Lower leg skin (tissue), 4 donors: Measurements from ENCODE around the gene ZNF646. TPM values are rescaled to one million over a fixed set of nuclear protein-coding genes. Genes with fewer than 3 reads are reported as not detected.

Experiments used
- DNase-seq, 2 donors: peaks; one replicate each; pipeline ENCODE4 v3.0.0-alpha.2; 2019; ENCODE audit warnings: low spot score in 2 of 2
- H3K4me3 ChIP-seq: fragments of 200-600 bp; sonication (generic); 2 replicates; pipeline ENCODE4 v1.5.1; 2017; ENCODE audit warnings: mild to moderate bottlenecking, low read depth; ENCODE audit not compliant: poor library complexity, severe bottlenecking
- CTCF ChIP-seq, 3 donors: fragments of 450-650 bp; IDR thresholded peaks; one replicate each; pipeline ENCODE4 v1.5.1; 2016; ENCODE audit warnings: antibody characterized with exemption in 3 of 3, mild to moderate bottlenecking in 3 of 3, moderate library complexity in 2 of 3
- POLR2A ChIP-seq, 2 donors: fragments of 450-650 bp; IDR thresholded peaks; one replicate each; pipeline ENCODE4 v1.6.1; 2016 to 2017; ENCODE audit warnings: antibody characterized with exemption in 2 of 2, mild to moderate bottlenecking in 1 of 2, moderate library complexity in 1 of 2
- WGBS, 2 donors: methylation state at CpG; one replicate each; pipeline ENCODE4 v1.1.5; 2018; 5-methylcytosine and 5-hydroxymethylcytosine counted together
- intact Hi-C: fragments of 100-400 bp; cut with DNase I; formaldehyde crosslinking; loops from one replicate; pipeline ENCODE4 v1.15.0; 2023; ENCODE audit warnings: low total_unique reads
- total RNA-seq, 4 donors: library from RNA; depleted of rRNA; stranded (reverse); fragments of >200 nt; gene quantifications; one replicate each; pipeline ENCODE4 v1.1.0, GENCODE V29; 2016

ZNF646 gene
- total RNA-seq, 4 donors from 2014 or later: 25.4 to 30.3 (median 27.1) TPM

GRCh38 chr16:31072540-31073141, 1.6 kb upstream of the ZNF646 start:
- WGBS, 2 donors: 2 to 3% methylated on average over 27 of the region's 27 CpGs
- peak overlapping the region; percentile 61 for H3K4me3 ChIP-seq
- intact Hi-C loops: no loop called here
- no peak for TF ChIP-seq POLR2A (IDR thresholded peaks at IDR 0.05)
- peak in 1 of 2 donors; percentile 83 for DNase-seq

- peak; percentile 89 to 98 for DNase-seq
- TF ChIP-seq POLR2A (IDR thresholded peaks at IDR 0.05) (no peak), CTCF (IDR thresholded peaks at IDR 0.05) (no peak)
- 0 to 1% methylated on average over 35 to 77 of the region's 83 CpGs for WGBS, 2 donors
- peak overlapping the region; percentile 61 for H3K4me3 ChIP-seq
- intact Hi-C loops: no loop called here
Measured at GRCh38 chr16:31073142-31073969, 866 bp upstream of the ZNF646 start.

GRCh38 chr16:31074814-31075183, 577 bp downstream of the ZNF646 start:
- 1 to 2% methylated on average over 7 of the region's 7 CpGs for WGBS, 2 donors
- peak overlapping the region; percentile 99 for H3K4me3 ChIP-seq
- intact Hi-C loops: no loop called here
- no peak for TF ChIP-seq POLR2A (IDR thresholded peaks at IDR 0.05)
- TF ChIP-seq CTCF (IDR thresholded peaks at IDR 0.05): no peak
- DNase-seq: no peak

- intact Hi-C loops: no loop called here
- no peak for DNase-seq
- no peak overlapping the region for H3K4me3 ChIP-seq
- 68 to 81% methylated on average over 8 to 16 of the region's 16 CpGs for WGBS, 2 donors
- TF ChIP-seq CTCF (IDR thresholded peaks at IDR 0.05): no peak
- no peak for TF ChIP-seq POLR2A (IDR thresholded peaks at IDR 0.05)
Measured at GRCh38 chr16:31076319-31076718, 2.1 kb downstream of the ZNF646 start.

- H3K4me3 ChIP-seq: no peak overlapping the region
- intact Hi-C loops: no loop called here
- no peak for DNase-seq
- no peak for TF ChIP-seq POLR2A (IDR thresholded peaks at IDR 0.05)
- TF ChIP-seq CTCF (IDR thresholded peaks at IDR 0.05): no peak
- 92 to 93% methylated on average over 13 of the region's 13 CpGs for WGBS, 2 donors
Measured at GRCh38 chr16:31077024-31077423, 2.8 kb downstream of the ZNF646 start.

- TF ChIP-seq POLR2A (IDR thresholded peaks at IDR 0.05) (no peak), CTCF (IDR thresholded peaks at IDR 0.05) (no peak)
- 91 to 95% methylated on average over 28 to 29 of the region's 30 CpGs for WGBS, 2 donors
- intact Hi-C loops: no loop called here
Measured at GRCh38 chr16:31077592-31078396, 3.6 kb downstream of the ZNF646 start.

More at GRCh38 chr16:31077592-31078396, 3.6 kb downstream of the ZNF646 start:
- no peak for DNase-seq
- no peak overlapping the region for H3K4me3 ChIP-seq
